Astrocyte (in vitro differentiated cells and primary cell): ENCODE measurements around the gene RASGRF1.

Source experiments
- CTCF ChIP-seq: IDR thresholded peaks from 2 replicates; pipeline ENCODE4 v1.5.1; 2011; ENCODE audit warnings: low read depth, mild to moderate bottlenecking, inconsistent platforms, low read length, moderate library complexity; ENCODE audit not compliant: insufficient read depth
- EZH2 ChIP-seq: IDR thresholded peaks from 2 replicates; pipeline ENCODE4 v1.6.1; 2012; ENCODE audit warnings: mild to moderate bottlenecking, low read length, inconsistent platforms; ENCODE audit not compliant: insufficient read depth

- TF ChIP-seq EZH2 = no peak
- no peak for TF ChIP-seq CTCF
Observed at GRCh38 chr15:78983146-78983918, 107.2 kb downstream of the RASGRF1 start.
